H1 (cell line): ENCODE data around the gene MYO1F. TPM values are rescaled to one million over a fixed set of nuclear protein-coding genes. Genes with fewer than 3 reads are reported as not detected.

Experiments used
- CHD2 ChIP-seq: IDR thresholded peaks from 2 replicates; pipeline ENCODE4 v1.6.1; 2012; ENCODE audit warnings: low read length, improper control_type of control experiment
- KDM5A ChIP-seq: fragments of 200-600 bp; IDR thresholded peaks from 2 replicates; pipeline ENCODE4 v1.7.1; 2012; ENCODE audit warnings: mild to moderate bottlenecking, low read length, inconsistent platforms, mixed read lengths
- PHF8 ChIP-seq: fragments of 200-600 bp; sonication (generic); conservative IDR thresholded peaks from 2 replicates; pipeline ENCODE4 v1.7.1; 2012; ENCODE audit warnings: low read depth, mild to moderate bottlenecking, inconsistent platforms, low read length, moderate library complexity
- RFX5 ChIP-seq: IDR thresholded peaks from 2 replicates; pipeline ENCODE4 v1.6.1; 2011; ENCODE audit warnings: low read depth, low read length, improper control_type of control experiment, borderline replicate concordance
- TAF1 ChIP-seq: IDR thresholded peaks from 2 replicates; pipeline ENCODE4 v1.6.1; 2011; ENCODE audit warnings: mild to moderate bottlenecking, low read depth, low read length
- polyA plus RNA-seq, 7 experiments: library from polyadenylated mRNA; depleted of rRNA in 3 of 7; stranded (reverse) in 5 of 7; unstranded in 2 of 7; fragments of >200 nt in 5 of 7; fragments of 200-250 nt in 2 of 7; gene quantifications; 1 replicate in 5 of 7; 2 replicates in 1 of 7; 4 replicates in 1 of 7; pipeline versions ENCODE4 v1.2.1 to v1.2.3, GENCODE V29; 2011 to 2013; ENCODE audit warnings: missing spikeins in 2 of 7, mixed read lengths in 2 of 7
- total RNA-seq: library from RNA; stranded (reverse); fragmentation: NEBNext Ultra II Directional; extraction: Animal tissue kit (Norgen Biotek cat#: 25700); gene quantifications from 2 replicates; pipeline ENCODE4 v1.2.1, GENCODE V29; 2021
- TF ChIP-seq, protein P1 (sequence below): IDR thresholded peaks from 2 replicates; pipeline ENCODE4 v1.6.1; 2012; ENCODE audit warnings: inconsistent platforms

The MYO1F gene
- total and polyA plus RNA-seq, 2 of the 8 experiments (the other 6 are each of a cell fraction or from before 2014, with no cell fraction given) = 1.4 to 4.6 TPM

- TF ChIP-seq, protein P1, sequence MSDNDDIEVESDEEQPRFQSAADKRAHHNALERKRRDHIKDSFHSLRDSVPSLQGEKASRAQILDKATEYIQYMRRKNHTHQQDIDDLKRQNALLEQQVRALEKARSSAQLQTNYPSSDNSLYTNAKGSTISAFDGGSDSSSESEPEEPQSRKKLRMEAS = no peak
- TF ChIP-seq TAF1 (no peak), KDM5A (no peak), PHF8 (no peak), RFX5 (no peak), CHD2 (no peak)
These were observed at the start of gene MYO1F (continued) for GRCh38 chr19:8577247-8577646.
